Fibroblast of lung (primary cell): Measurements from ENCODE around the gene PLEKHA7.

ENCODE experiments used
- EZH2 ChIP-seq: IDR thresholded peaks from 2 replicates; pipeline ENCODE4 v1.5.1; 2012; ENCODE audit warnings: low read length, control low read depth, mild to moderate bottlenecking; ENCODE audit errors: missing control alignments
- TF ChIP-seq, protein P1 (sequence below), 2 donors: IDR thresholded peaks in 1 of 2; conservative IDR thresholded peaks in 1 of 2; 1 replicate in 1 of 2; 2 replicates in 1 of 2; pipeline ENCODE4 v1.5.1; 2011 to 2012; ENCODE audit warnings: low read length in 2 of 2, control low read depth in 1 of 2, inconsistent platforms in 1 of 2, low read depth in 1 of 2, mild to moderate bottlenecking in 1 of 2

DNA sequence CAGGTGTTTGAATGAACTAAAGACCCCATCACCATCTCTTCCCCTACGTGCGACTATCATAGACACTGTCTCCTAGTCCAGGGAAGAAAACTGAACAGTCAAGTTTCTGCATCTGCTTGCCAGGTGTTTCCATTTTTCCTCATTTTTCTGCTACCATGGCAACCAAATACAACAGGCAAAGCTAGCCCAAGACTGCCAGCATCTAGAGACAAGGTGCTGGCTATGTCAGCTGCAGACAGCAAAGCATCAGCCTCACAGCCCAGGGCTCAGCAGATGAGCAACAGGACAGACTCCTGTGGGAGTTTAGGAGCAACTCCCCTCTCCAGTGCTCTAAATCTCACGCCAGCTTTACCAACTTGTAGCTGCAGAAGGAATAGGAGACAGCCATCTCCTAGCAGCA, 151.5 kb downstream of the PLEKHA7 start:
- TF ChIP-seq, protein P1, sequence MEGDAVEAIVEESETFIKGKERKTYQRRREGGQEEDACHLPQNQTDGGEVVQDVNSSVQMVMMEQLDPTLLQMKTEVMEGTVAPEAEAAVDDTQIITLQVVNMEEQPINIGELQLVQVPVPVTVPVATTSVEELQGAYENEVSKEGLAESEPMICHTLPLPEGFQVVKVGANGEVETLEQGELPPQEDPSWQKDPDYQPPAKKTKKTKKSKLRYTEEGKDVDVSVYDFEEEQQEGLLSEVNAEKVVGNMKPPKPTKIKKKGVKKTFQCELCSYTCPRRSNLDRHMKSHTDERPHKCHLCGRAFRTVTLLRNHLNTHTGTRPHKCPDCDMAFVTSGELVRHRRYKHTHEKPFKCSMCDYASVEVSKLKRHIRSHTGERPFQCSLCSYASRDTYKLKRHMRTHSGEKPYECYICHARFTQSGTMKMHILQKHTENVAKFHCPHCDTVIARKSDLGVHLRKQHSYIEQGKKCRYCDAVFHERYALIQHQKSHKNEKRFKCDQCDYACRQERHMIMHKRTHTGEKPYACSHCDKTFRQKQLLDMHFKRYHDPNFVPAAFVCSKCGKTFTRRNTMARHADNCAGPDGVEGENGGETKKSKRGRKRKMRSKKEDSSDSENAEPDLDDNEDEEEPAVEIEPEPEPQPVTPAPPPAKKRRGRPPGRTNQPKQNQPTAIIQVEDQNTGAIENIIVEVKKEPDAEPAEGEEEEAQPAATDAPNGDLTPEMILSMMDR (conservative IDR thresholded peaks at IDR 0.05 in 1 of 2, IDR thresholded peaks at IDR 0.05 in 1 of 2; ENCODE audit: low read depth in 1 of 2, low read length in 2 of 2): no peak
- TF ChIP-seq EZH2: no peak
